OCI-LY7 (cell line): ENCODE results near the gene COL15A1. TPM values are rescaled to one million over a fixed set of nuclear protein-coding genes. Genes with fewer than 3 reads are reported as not detected.

Experiments
- BruUV-seq: library from RNA; stranded (reverse); fragments of 400-500 nt; replicated peaks from 2 replicates; lab custom pipeline; 2021; lab: Mats Ljungman, UMichigan
- CTCF ChIA-PET: fragments of 300-600 bp; sonication (Branson Sonifier 250); formaldehyde crosslinking; loops from one replicate; lab custom pipeline; 2022; ENCODE audit warnings: antibody characterized with exemption; ENCODE audit not compliant: unreplicated experiment; lab: Charles Lee
- POLR2A ChIA-PET: fragments of 300-600 bp; sonication (Branson Sonifier 250); formaldehyde crosslinking; loops from one replicate; lab custom pipeline; 2022; ENCODE audit warnings: antibody characterized with exemption; lab: Charles Lee
- DNase-seq: peaks from one replicate; pipeline ENCODE4 v3.0.0-alpha.2; 2015; ENCODE audit warnings: low spot score
- H2AFZ ChIP-seq: fragments of 200-600 bp; sonication (generic), shearing (Covaris generic); 2 replicates; pipeline ENCODE4 v1.6.1; 2014; ENCODE audit warnings: mild to moderate bottlenecking, antibody characterized with exemption, low read length, moderate library complexity
- H3K27ac ChIP-seq: fragments of 200-600 bp; sonication (generic); 2 replicates; pipeline ENCODE4 v1.5.1; 2014; ENCODE audit warnings: mixed run types, low read depth, mild to moderate bottlenecking, moderate library complexity, low read length, inconsistent platforms; ENCODE audit not compliant: poor library complexity, severe bottlenecking
- H3K36me3 ChIP-seq: fragments of 200-600 bp; sonication (generic); 2 replicates; pipeline ENCODE4 v1.6.1; 2014; ENCODE audit warnings: mild to moderate bottlenecking, antibody characterized with exemption, low read length, moderate library complexity, mixed read lengths; ENCODE audit not compliant: insufficient read depth
- H3K4me1 ChIP-seq: fragments of 200-600 bp; sonication (generic); 2 replicates; pipeline ENCODE4 v1.5.1; 2014; ENCODE audit warnings: mild to moderate bottlenecking, low read length; ENCODE audit not compliant: insufficient read depth, poor library complexity, severe bottlenecking
- H3K4me2 ChIP-seq: fragments of 200-600 bp; sonication (generic); 2 replicates; pipeline ENCODE4 v1.6.1; 2014; ENCODE audit warnings: mild to moderate bottlenecking, low read length
- H3K4me3 ChIP-seq: fragments of 200-600 bp; sonication (generic); 2 replicates; pipeline ENCODE4 v1.5.1; 2014; ENCODE audit warnings: mild to moderate bottlenecking, low read depth, low read length; ENCODE audit not compliant: poor library complexity, severe bottlenecking
- H3K79me2 ChIP-seq: fragments of 200-600 bp; sonication (generic); 2 replicates; pipeline ENCODE4 v1.6.1; 2016; ENCODE audit warnings: low read depth, mild to moderate bottlenecking, low read length, moderate library complexity, mixed read lengths; ENCODE audit not compliant: insufficient read depth
- H3K9me2 ChIP-seq: fragments of 200-600 bp; sonication (generic); 2 replicates; pipeline ENCODE4 v1.6.1; 2016; ENCODE audit warnings: mild to moderate bottlenecking, low read length, mixed read lengths; ENCODE audit not compliant: insufficient read depth
- H3K9me3 ChIP-seq: fragments of 200-600 bp; sonication (generic); 2 replicates; pipeline ENCODE4 v1.6.1; 2014; ENCODE audit warnings: mild to moderate bottlenecking, mixed run types, low read length, mixed read lengths
- H4K20me1 ChIP-seq: fragments of 200-600 bp; sonication (generic); 2 replicates; pipeline ENCODE4 v1.6.1; 2014; ENCODE audit warnings: mild to moderate bottlenecking, antibody characterized with exemption, low read length, moderate library complexity, mixed read lengths; ENCODE audit not compliant: insufficient read depth
- CTCF ChIP-seq: fragments of 200-600 bp; sonication (generic); conservative IDR thresholded peaks from 2 replicates; pipeline ENCODE4 v1.5.1; 2014; ENCODE audit warnings: mild to moderate bottlenecking, antibody characterized with exemption, low read length, moderate library complexity, mixed read lengths
- EZH2phosphoT487 ChIP-seq: fragments of 200-600 bp; sonication (generic); IDR thresholded peaks from 2 replicates; pipeline ENCODE4 v1.6.1; 2018; ENCODE audit warnings: low read depth, borderline replicate concordance, mild to moderate bottlenecking, mixed run types, antibody characterized with exemption, low read length, moderate library complexity, mixed read lengths
- intact Hi-C: fragments of 100-400 bp; cut with micrococcal nuclease; formaldehyde crosslinking; loops from one replicate; pipeline ENCODE4 v1.10.0; 2022; ENCODE audit not compliant: unreplicated experiment
- total RNA-seq, 2 experiments: library from RNA; depleted of rRNA in 1 of 2; stranded (reverse); fragments of >200 nt in 1 of 2; shearing (Covaris generic) in 1 of 2; gene quantifications; 2 replicates each; pipeline ENCODE4 v1.2.3, GENCODE V29; 2014 to 2022

The COL15A1 gene
- total RNA-seq, 2 experiments from 2014 or later, result not detected

- Histone ChIP-seq H3K36me3 (no peaks in the 10 kb centered on the region), H3K79me2 (no peaks in the 10 kb centered on the region), H3K9me2 (no peaks in the 10 kb centered on the region), H4K20me1 (no peaks in the 10 kb centered on the region), H2AFZ (no peak overlapping the region), H3K27ac (no peak overlapping the region), H3K4me1 (no peaks in the 10 kb centered on the region), H3K4me3 (no peak overlapping the region), H3K9me3 (no peaks in the 10 kb centered on the region), H3K4me2 (no peak overlapping the region)
- BruUV-seq, result no TSS peak
- TF ChIP-seq EZH2phosphoT487 (no peak), CTCF (no peak)
- ChIA-PET POLR2A (interaction anchor here (1.0 to 1.4 kb wide), 2 partner anchors 32 to 77 kb away, joined by 3 read pairs; partner anchors contain the start of gene TGFBR1), CTCF (no interaction called here)
- no peak for DNase-seq
- intact Hi-C loops, result no loop called here
These were observed 83.7 kb downstream of the COL15A1 start for GRCh38 chr9:99027443-99027842.

GRCh38 chr9:99029083-99029645 is 85.5 kb downstream of the COL15A1 start:
- Histone ChIP-seq H3K4me2 (no peak overlapping the region), H3K4me1 (peaks cover 3% of the 10 kb centered on the region), H3K27ac (no peak overlapping the region), H2AFZ (no peak overlapping the region), H3K9me3 (no peaks in the 10 kb centered on the region), H4K20me1 (no peaks in the 10 kb centered on the region), H3K9me2 (no peaks in the 10 kb centered on the region), H3K36me3 (no peaks in the 10 kb centered on the region), H3K4me3 (no peak overlapping the region), H3K79me2 (no peaks in the 10 kb centered on the region)
- intact Hi-C loops, result no loop called here
- no TSS peak for BruUV-seq
- POLR2A ChIA-PET, result interaction anchor here (0.6 to 1.5 kb wide), 2 partner anchors 83 to 208 kb away, joined by 3 to 4 read pairs; no protein-coding TSS in a partner anchor
- CTCF ChIA-PET, result no interaction called here
- TF ChIP-seq EZH2phosphoT487, result no peak
- TF ChIP-seq CTCF, result no peak
- no peak for DNase-seq

GRCh38 chr9:99030092-99030511 is 86.4 kb downstream of the COL15A1 start:
- Histone ChIP-seq H3K27ac (no peak overlapping the region), H3K4me1 (peaks cover 3% of the 10 kb centered on the region), H3K36me3 (no peaks in the 10 kb centered on the region), H3K9me2 (no peaks in the 10 kb centered on the region), H3K4me2 (no peak overlapping the region), H3K9me3 (no peaks in the 10 kb centered on the region), H2AFZ (no peak overlapping the region), H3K79me2 (no peaks in the 10 kb centered on the region), H4K20me1 (no peaks in the 10 kb centered on the region), H3K4me3 (no peak overlapping the region)
- intact Hi-C loops, result no loop called here
- no peak for DNase-seq
- no TSS peak for BruUV-seq
- CTCF ChIA-PET, result no interaction called here
- POLR2A ChIA-PET, result interaction anchor here (0.9 kb wide), 1 partner anchor 9 kb away, joined by 3 read pairs; no protein-coding TSS in a partner anchor
- no peak for TF ChIP-seq CTCF
- TF ChIP-seq EZH2phosphoT487, result no peak
